HG03175 (cell line): ENCODE measurements around the gene ZSCAN5A.
"Not testable (repeated sequence)": the region's sequence is repeated elsewhere in the genome, so short reads cannot be mapped to it uniquely, and the experiment has no call there.

Experiments used
- ATAC-seq: cut with Tn5 transposase; IDR thresholded peaks from one replicate; pipeline ENCODE4 v1.9.1; 2021; ENCODE audit warnings: mild to moderate bottlenecking, moderate library complexity; ENCODE audit not compliant: unreplicated experiment

The ZSCAN5A gene, protein sequence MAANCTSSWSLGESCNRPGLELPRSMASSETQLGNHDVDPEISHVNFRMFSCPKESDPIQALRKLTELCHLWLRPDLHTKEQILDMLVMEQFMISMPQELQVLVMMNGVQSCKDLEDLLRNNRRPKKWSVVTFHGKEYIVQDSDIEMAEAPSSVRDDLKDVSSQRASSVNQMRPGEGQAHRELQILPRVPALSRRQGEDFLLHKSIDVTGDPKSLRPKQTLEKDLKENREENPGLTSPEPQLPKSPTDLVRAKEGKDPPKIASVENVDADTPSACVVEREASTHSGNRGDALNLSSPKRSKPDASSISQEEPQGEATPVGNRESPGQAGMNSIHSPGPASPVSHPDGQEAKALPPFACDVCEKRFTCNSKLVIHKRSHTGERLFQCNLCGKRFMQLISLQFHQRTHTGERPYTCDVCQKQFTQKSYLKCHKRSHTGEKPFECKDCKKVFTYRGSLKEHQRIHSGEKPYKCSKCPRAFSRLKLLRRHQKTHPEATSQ

DNA sequence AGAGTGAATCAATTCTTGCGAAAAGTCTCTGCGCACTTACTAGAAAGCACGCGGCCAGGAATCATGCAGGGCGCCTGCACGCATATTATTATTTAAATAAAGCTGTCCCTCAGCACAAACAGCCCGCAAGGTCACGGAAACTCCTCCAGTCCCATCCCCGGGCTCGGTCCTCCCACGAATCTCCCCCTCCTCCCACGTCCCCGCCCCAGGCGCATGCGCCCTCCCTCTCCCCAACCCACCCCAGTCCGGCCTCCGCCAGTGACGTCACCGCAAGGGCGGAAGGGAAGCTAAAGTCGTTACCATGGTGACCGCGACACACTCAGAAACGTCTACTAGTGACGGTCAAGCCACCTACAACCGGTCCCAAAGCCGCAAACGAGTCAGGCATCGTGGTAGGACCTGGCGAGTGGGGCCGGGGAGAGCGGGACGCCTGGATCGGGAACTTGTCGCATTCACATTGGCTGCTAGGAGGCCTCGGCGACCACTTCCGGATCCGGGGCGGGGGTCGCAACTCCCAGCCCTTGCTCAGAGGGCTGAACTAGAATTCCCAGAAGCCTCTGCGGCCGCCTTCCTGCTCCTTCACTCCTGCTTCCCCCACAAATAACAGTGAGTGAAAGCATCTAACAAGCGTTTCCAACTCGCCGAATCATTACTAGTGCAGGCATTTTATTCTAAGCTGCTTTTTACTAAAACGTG, at the start of gene ZSCAN5A:
TSS of gene ZSCAN5A (minus strand) at position 459 of the 696 bp plus-strand sequence. CDS start 89,793 bp downstream, outside the sequence.
- peak; percentile 73 for ATAC-seq

DNA sequence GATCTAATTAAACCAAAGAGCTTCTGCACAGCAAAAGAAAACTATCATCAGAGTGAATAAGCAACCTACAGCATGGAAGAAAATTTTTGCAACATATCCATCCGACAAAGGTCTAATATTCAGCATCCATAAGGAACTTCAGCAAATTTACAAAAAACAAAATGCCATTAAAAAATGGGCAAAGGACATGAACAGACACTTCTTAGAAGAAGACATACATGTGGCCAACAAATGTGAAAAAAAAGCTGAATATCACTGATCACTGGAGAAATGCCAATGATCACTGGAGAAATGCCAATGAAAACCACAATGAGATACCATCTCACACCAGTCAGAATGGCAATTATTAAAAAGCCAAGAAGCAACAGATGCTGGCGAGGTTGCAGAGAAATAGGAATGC, 46.2 kb upstream of the ZSCAN5A start:
- no peak for ATAC-seq

DNA sequence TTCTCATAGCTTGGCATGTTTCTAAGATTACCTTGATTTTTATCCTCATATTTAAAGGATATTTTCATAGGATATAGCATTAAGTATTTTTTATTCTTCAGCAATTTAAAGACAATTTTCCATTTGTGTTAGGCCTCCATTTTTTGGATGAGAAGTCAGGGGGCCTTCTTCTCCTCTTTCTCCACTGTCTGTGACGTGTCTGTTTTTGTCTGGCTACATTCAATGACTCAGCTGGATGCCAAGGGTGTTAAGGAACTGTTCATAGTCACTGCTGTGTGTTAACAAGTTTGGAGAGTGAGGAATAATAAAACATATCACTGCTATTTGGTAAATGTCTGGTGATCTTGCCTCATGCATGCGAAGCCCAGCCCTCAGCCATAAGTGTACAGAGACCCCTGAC, 42.3 kb upstream of the ZSCAN5A start:
- ATAC-seq, result no peak

DNA sequence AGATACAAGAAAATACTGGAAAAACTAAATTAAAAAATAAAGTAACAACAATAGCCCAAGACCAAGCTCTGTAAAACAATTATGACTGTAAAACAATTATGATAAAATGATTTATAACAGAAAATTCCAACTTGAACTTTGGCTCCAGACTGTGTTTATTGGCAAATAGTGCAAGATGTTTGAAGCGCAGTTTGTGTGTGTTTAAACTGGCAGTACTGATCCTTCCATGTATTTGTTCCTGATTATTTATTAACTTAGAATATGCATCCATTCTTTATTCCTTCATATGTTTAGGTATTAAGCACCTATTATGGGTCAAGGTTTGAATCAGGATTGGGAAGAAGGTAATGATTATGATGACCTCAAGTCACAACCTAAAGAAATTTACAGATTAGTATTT, 40.9 kb upstream of the ZSCAN5A start:
- ATAC-seq, result no peak

DNA sequence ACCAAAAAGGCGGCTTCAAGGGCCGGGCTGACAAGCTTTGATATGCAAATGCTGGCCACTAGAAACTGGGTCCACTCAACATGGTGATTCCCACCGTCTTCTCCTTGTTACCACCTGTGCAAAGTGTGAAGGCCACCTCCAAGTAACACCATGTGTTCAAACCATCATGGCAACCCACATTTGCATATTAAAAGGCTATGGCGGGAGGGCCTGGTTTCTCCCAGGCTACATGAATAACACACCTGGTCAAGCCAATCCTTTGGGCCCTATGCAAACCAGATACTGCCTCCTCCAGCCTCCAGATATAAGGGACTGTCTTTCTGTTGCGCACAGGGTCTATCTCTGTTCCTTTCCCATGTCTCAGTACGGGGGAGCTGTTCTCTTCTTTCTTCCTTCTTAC, 36.6 kb upstream of the ZSCAN5A start:
- no peak for ATAC-seq

DNA sequence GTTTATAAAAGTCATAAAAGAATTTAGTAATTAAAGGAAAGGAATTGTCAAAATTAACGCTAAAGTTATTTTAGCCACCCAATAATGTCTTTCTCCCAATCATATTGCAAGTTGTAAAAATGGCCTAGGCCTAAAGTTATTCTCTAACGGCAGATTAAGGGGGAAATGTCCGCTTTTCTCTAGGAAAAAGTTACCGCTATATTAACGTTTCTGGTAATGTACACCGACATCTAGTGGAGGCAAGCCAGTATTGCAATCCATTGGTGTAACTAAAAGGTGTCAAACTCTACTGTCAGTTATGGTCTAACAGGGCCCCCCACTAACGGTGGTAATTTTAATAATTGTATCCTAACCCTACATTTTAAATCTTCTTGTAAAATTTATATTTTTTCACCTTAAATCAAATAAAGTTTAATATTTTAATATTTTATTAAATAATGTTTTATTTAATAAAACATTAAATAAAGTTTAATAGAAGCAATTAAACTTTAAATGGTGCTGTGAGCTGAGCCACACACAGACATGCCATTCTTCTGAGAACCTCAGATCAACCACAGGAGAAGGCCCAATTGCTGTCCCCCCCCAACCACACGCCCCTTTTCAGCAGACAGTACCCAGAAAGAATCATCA, 35.9 kb upstream of the ZSCAN5A start:
- no peak for ATAC-seq

DNA sequence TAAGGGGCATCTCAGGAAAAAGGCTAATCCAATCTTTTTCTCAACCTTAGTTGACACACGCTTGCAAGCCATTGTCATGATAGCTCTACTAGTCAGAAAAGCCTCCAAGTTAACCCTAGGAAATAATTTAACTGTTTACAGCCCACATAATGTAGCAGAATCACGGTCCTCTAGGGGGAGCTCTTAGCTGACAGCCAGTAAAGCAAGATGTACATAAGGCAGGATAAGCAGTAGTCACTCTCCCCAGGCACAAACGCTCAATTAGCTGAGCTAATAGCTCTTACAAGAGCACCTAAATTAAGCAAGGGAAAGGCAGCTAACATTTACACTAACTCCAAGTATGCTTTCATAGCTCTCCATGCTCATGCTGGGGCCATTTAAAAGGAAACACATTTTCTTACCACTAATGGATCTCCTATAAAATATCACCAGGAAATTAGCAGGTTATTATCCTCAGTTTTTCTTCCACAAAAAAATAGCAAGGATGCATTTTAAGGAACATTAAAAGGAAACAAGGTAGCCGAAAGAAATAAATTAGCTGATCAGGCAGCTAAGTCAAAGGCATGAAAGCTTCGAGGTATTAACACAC, 33.7 kb upstream of the ZSCAN5A start:
- no peak for ATAC-seq

DNA sequence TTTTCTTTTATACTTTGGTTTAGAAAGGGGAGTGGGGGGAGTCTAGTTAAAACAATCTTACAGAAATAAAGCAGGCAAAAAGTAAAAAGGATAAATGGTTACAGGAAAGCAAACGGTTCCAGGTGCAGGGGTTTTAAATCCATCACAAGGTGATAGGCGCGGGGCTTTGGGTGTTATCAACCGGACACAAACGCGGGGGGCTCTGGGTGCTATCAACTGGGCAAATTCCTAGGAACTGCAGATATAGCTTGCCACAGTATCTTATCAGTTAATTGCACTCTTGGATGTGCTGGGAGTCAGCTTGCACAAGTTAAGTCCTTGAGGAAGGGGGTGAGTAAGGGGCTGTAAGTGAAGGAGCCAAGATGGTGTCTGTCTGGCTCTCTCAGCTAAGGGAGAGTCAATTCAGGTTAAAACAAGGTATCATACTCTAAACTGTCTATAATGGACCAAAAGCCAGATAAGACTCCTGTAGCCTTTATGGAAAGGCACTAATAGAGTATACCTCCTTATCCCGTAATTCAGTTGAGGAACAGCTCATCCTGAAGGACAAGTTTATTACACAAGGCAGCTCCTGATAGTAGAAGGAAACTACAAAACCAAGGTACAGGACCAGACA, 32.6 kb upstream of the ZSCAN5A start:
- no peak for ATAC-seq

DNA sequence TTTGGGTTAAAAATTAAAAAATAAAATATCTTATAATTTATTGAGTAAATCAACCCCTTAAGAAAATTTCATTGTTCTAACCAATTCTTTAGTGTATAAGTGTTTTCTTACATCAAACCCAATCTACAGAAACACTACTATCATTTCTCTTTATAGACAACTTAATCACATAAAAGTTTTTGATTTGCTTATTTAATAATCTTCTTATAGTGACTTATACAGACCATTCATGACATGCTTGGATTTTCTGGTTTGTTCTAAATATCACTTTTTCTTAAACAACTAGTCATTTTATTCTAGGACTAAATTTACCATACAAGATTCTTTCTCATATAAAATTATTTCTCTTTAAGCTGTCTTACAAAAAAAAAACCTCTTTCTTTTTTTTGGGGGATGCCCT, 27.3 kb upstream of the ZSCAN5A start:
- ATAC-seq, result no peak

DNA sequence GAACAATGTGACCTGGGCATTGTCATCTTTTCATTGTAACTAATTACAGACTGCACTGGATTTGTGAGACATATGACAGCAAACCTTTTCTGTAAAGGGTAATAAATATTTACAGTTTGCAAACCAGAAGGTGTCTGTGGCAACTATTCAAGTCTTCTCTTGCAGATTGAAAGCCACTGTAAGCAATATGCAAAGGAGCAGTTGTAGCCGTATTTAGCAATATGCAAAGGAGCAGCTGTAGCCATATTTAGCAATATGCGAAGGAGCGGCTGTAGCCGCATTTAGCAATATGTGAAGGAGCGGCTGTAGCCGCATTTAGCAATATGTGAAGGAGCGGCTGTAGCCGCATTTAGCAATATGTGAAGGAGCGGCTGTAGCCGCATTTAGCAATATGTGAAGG, 24.4 kb upstream of the ZSCAN5A start:
- ATAC-seq, result not testable (repeated sequence)

DNA sequence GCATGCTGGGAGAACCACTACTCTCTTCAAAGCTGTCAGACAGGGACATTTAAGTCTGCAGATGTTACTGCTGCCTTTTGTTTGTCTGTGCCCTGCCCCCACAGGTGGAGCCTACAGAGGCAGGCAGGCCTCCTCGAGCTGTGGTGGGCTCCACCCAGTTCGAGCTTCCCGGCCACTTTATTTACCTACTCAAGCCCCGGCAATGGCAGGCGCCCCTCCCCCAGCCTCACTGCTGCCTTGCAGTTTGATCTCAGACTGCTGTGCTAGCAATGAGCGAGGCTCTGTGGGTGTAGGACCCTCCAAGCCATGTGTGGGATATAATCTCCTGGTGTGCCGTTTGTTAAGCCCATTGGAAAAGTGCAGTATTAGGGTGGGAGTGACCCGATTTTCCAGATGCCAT, 22.4 kb upstream of the ZSCAN5A start:
- not testable (repeated sequence) for ATAC-seq

DNA sequence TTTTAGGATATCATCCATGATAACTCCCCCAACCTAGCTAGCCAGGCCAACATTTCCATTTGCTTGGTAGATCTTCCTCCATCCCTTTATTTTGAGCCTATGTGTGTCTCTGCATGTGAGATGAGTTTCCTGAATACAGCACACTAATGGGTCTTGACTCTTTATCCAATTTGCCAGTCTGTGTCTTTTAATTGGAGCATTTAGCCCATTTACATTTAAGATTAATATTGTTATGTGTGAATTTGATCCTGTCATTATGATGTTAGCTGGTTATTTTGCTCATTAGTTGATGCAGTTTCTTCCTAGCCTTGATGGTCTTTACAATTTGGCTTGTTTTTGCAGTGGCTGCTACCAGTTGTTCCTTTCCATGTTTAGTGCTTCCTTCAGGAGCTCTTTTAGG, 20.7 kb upstream of the ZSCAN5A start:
- not testable (repeated sequence) for ATAC-seq

DNA sequence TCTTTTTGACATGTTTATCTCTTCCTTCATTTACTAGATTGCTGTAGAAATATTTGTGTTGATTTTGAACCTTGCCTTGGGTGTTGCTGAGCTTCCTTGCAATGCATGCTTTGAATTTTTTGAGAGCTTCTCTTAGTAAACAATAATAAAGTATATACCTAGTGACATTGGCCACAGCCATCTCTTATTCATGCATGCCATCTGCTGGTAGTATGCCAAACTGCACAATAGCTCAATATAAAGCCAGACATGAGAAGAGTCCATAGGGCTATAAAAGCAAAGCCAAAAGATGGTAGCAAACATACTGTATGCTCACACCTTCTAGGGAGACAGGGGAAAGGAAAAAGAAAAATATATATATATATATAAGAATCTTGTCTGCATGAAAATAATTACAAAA, 18.9 kb upstream of the ZSCAN5A start:
- no peak for ATAC-seq

DNA sequence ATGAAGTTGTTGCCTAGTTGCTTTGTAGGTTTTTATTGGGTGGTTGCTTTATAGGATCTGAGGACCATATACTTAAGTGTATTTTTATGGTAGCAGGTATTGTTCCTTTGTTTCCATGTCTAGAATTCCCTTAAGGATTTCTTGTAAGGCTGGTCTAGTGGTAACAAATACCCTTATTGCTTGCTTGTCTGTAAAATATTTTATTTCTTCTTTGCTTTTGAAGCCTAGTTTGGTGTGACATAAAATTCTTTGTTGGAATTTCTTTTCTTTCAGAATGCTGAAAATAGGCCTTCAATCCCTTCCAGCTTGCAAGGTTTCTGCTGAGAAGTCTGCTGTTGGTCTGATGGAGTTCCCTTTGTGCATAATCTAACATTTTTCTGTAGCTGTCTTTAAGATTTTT, 18.1 kb upstream of the ZSCAN5A start:
- ATAC-seq, result no peak

DNA sequence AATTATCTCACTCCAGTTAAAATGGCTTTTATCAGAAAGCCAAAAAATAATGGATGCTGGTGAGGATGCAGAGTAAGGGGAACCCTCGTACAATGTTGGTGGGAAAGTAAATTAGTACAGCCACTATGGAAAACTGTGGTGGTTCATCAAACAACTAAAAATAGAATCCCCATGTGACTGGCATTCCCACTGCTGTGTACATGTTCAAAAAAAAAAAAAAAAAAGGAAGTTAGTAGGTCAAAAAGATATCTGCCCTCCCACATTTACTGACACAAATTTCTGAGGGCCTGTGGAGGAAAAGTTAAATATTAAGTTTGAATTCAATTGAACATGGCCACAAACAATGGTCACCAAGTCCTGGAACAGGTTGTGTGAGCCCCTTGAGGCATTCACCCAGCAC, 9.8 kb upstream of the ZSCAN5A start:
- no peak for ATAC-seq

DNA sequence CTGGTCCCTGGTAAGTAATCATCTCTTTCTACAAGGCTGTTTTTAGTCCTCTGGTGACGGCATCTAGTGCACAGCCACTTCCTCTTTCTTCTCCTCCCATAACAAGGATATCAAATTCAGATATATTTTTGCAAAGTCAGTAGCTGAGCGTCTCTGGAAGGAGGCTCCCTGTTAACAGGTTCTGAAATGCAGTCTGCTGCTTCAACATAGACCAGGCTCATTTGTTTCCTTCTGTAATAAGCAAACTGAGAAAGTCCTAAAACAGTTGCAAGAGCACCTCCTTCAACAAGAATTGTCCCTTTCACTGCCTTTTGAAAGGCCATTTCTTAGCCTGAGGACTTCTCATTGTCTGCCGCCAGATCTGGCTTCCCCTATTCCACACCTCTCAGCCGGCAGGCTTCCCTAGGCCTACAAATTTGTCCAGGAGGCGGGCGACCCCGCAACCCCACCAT, 7.4 kb upstream of the ZSCAN5A start:
- ATAC-seq, result no peak

DNA sequence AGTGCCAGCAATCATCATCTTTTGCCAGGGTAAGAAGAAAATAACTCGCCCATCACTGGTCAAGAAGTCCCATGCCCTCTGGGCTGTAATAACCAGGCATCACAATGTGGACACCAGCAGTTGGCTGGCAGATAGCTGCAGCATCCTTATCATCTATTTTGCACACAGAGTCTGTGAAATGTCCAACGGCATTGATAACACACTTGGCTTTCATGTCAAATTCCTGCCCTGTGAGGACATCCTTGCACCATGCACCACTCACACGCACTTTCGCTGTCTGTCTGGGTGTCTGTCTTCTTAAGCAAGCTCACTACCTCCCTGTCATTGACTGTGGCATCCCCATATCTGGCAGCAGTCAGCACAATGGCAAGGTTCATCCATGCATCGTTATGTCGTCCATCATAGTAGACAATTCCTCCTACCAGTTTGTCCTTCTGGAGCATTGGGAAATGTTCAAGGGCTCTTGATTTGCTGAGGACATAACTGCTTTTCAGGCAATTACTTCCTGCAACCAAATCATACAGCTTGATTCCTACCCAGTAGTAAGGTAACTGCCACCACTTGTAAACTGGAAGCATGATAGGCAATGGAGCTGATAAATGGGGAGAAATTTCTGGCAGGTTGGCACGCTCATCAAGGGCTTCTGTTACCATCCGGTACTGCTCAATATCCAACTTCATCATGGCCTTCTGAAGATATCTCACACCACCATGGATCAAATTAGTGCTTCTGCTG, 6.8 kb upstream of the ZSCAN5A start:
- ATAC-seq, result no peak

DNA sequence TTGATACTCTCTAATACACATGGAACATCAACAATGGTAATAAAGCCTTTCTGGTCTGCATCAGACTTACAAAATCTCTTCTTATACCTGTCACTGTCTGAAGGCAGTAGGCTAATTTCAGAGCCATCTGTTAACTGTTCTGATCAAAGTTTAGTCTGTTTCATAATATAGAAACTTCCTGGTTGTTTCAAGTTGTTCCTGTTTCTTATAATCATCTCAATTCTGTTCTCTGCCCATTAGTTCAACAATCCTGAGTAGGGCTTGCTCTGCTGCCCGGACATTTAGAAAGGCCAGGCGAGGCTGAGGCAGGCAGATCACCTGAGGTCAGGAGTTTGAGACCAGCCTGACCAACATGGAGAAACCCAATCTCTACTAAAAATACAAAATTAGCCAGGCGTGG, 5.4 kb upstream of the ZSCAN5A start:
- ATAC-seq, result no peak

DNA sequence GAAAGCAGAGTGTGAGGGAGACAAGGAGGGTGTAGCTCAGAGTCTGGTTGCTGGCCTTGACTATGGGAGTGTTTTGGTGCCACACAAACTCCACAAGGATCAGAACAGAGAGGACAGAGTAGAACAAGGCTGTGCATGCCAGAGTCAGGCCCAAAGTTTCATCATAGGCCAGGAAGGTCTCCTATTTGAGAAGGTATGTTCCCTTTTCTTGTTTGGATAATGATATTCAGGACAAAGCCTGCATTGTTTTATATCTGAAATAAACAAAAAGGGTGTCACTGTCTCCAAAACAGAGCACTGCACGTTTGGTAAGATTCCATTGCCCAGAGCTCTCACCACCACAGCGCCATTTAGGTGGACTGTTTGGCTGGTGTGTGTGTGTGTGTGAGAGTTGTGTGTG, 3.1 kb upstream of the ZSCAN5A start:
- no peak for ATAC-seq

DNA sequence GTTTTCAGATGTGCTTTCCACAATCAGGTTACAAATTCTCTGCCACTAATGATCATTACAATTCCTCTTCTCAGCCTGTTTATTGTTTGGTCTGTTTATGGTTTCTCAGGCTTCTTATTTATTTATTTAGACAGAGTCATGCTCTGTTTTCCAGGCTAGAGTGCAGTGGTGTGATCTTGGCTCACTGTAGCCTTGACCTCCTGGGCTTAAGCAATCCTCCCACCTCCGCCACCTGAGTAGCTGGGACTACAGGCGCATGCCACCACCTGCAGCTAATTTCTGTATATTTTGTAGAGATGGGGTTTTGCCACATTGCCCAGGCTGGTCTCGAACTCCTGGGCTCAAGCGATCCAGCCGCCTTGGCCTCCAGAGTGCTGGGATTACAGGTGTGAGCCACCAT, 2.1 kb upstream of the ZSCAN5A start:
- no peak for ATAC-seq
